ENCODE measurements around the gene GNMT.

Gene GNMT

GRCh38 chr6:43006251-43006650 lies 45.7 kb downstream of the GNMT start:
- CTCF ChIA-PET, result no interaction called here
- POLR2A ChIA-PET, result interaction anchor here (1.6 to 3.4 kb wide), 2 partner anchors 22 to 28 kb away, joined by 4 to 12 read pairs; partner anchors contain the start of genes PEX6 and PPP2R5D
- no peak for TF ChIP-seq ELF4 (IDR thresholded peaks at IDR 0.05)
- no peak for TF ChIP-seq LEF1 (IDR thresholded peaks at IDR 0.05; ENCODE audit: borderline replicate concordance)
- no peak for TF ChIP-seq TARDBP (IDR thresholded peaks at IDR 0.05)
- no peak for TF ChIP-seq SUZ12 (IDR thresholded peaks at IDR 0.05)
- TF ChIP-seq HDGF (IDR thresholded peaks at IDR 0.05; ENCODE audit: borderline replicate concordance), result no peak
- no peak for TF ChIP-seq L3MBTL2 (conservative IDR thresholded peaks at IDR 0.05)
- no peak for TF ChIP-seq CTBP1 (IDR thresholded peaks at IDR 0.05; ENCODE audit: borderline replicate concordance)
- TF ChIP-seq, protein P1, sequence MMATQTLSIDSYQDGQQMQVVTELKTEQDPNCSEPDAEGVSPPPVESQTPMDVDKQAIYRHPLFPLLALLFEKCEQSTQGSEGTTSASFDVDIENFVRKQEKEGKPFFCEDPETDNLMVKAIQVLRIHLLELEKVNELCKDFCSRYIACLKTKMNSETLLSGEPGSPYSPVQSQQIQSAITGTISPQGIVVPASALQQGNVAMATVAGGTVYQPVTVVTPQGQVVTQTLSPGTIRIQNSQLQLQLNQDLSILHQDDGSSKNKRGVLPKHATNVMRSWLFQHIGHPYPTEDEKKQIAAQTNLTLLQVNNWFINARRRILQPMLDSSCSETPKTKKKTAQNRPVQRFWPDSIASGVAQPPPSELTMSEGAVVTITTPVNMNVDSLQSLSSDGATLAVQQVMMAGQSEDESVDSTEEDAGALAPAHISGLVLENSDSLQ (IDR thresholded peaks at IDR 0.05), result no peak
- TF ChIP-seq SP1 (IDR thresholded peaks at IDR 0.05), result no peak
- no peak for TF ChIP-seq BHLHE40 (IDR thresholded peaks at IDR 0.05; ENCODE audit: borderline replicate concordance)
- TF ChIP-seq ZNF384 (IDR thresholded peaks at IDR 0.05), result no peak
- no peak for TF ChIP-seq FOXM1 (IDR thresholded peaks at IDR 0.05; ENCODE audit: borderline replicate concordance)
- no peak for TF ChIP-seq FOXA1 (IDR thresholded peaks at IDR 0.05)
- TF ChIP-seq ARNT (IDR thresholded peaks at IDR 0.05), result no peak
- no peak for TF ChIP-seq NFRKB (IDR thresholded peaks at IDR 0.05)
- no peak for TF ChIP-seq FOXK2 (IDR thresholded peaks at IDR 0.05)
- no peak for DNase-seq (ENCODE audit: extremely low spot score)

DNA sequence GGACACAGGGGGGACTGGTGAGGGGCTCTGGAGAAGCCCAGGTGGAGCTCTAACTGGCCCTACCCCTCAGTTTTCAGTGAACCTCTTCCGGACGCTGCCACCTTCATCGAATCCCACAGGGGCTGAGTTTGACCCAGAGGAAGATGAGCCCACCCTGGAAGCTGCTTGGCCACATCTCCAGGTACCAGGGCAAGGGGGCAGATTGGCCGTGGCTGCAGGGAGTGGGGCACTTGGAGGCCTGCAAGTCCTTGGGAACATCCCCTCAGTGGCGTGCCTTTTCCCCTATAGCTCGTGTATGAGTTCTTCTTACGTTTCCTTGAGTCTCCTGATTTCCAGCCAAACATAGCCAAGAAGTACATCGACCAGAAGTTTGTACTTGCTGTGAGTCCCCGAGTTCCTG lies 46.6 kb downstream of the GNMT start:
- DNase-seq (ENCODE audit: extremely low spot score), result no peak
- CTCF ChIA-PET, result no interaction called here
- POLR2A ChIA-PET, result interaction anchor here (0.5 to 3.4 kb wide), 2 partner anchors 23 to 440 kb away, joined by 3 to 12 read pairs; partner anchors contain the start of gene PPP2R5D
- TF ChIP-seq NFRKB (IDR thresholded peaks at IDR 0.05) (no peak), ZNF384 (IDR thresholded peaks at IDR 0.05) (no peak), SP1 (IDR thresholded peaks at IDR 0.05) (no peak), ELF4 (IDR thresholded peaks at IDR 0.05) (no peak), TARDBP (IDR thresholded peaks at IDR 0.05) (no peak), FOXM1 (IDR thresholded peaks at IDR 0.05; ENCODE audit: borderline replicate concordance) (no peak), HDGF (IDR thresholded peaks at IDR 0.05; ENCODE audit: borderline replicate concordance) (no peak), BHLHE40 (IDR thresholded peaks at IDR 0.05; ENCODE audit: borderline replicate concordance) (no peak), FOXK2 (IDR thresholded peaks at IDR 0.05) (no peak), SUZ12 (IDR thresholded peaks at IDR 0.05) (no peak), ARNT (IDR thresholded peaks at IDR 0.05) (no peak), FOXA1 (IDR thresholded peaks at IDR 0.05) (no peak), LEF1 (IDR thresholded peaks at IDR 0.05; ENCODE audit: borderline replicate concordance) (no peak), L3MBTL2 (conservative IDR thresholded peaks at IDR 0.05) (no peak), CTBP1 (IDR thresholded peaks at IDR 0.05; ENCODE audit: borderline replicate concordance) (no peak)
- TF ChIP-seq, protein P1 (IDR thresholded peaks at IDR 0.05), result no peak

DNA sequence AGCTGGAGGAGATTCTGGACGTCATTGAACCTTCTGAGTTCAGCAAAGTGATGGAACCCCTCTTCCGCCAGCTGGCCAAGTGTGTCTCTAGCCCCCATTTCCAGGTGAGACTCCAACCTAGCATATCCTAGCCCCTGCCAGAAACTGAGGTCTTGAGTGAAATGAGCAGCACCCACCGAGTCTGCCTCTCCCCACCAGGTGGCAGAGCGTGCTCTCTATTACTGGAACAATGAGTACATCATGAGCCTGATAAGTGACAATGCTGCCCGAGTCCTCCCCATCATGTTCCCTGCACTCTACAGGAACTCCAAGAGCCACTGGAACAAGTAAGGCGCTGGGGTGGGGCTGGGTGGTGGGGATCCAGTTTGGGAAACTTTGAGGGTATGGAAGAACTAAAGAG lies 48.6 kb downstream of the GNMT start:
- DNase-seq (ENCODE audit: extremely low spot score), result peak; percentile 46
- POLR2A ChIA-PET, result interaction anchor here (2.4 to 7.4 kb wide), 3 partner anchors 12 to 30 kb away, joined by 6 to 78 read pairs (median 13); partner anchors contain the start of genes PEX6, PPP2R5D and RRP36
- TF ChIP-seq BHLHE40 (IDR thresholded peaks at IDR 0.05; ENCODE audit: borderline replicate concordance) (no peak), ELF4 (IDR thresholded peaks at IDR 0.05) (no peak), HDGF (IDR thresholded peaks at IDR 0.05; ENCODE audit: borderline replicate concordance) (no peak), NFRKB (IDR thresholded peaks at IDR 0.05) (no peak), FOXK2 (IDR thresholded peaks at IDR 0.05) (no peak), SP1 (IDR thresholded peaks at IDR 0.05) (no peak), FOXM1 (IDR thresholded peaks at IDR 0.05; ENCODE audit: borderline replicate concordance) (no peak)
- CTCF ChIA-PET, result interaction anchor here (0.9 kb wide), 1 partner anchor 135 kb away, joined by 3 read pairs; no protein-coding TSS in a partner anchor

- ChIA-PET POLR2A (interaction anchor here (0.8 to 7.4 kb wide), 5 partner anchors 10 to 41 kb away, joined by 3 to 78 read pairs (median 6); partner anchors contain the start of genes PEX6, PPP2R5D and RRP36), CTCF (no interaction called here)
- no peak for DNase-seq (ENCODE audit: extremely low spot score)
- no peak for TF ChIP-seq BHLHE40 (IDR thresholded peaks at IDR 0.05; ENCODE audit: borderline replicate concordance)
- no peak for TF ChIP-seq ARNT (IDR thresholded peaks at IDR 0.05)
- no peak for TF ChIP-seq SP1 (IDR thresholded peaks at IDR 0.05)
- TF ChIP-seq TARDBP (IDR thresholded peaks at IDR 0.05), result no peak
- TF ChIP-seq LEF1 (IDR thresholded peaks at IDR 0.05; ENCODE audit: borderline replicate concordance), result no peak
- no peak for TF ChIP-seq NFRKB (IDR thresholded peaks at IDR 0.05)
- no peak for TF ChIP-seq CTBP1 (IDR thresholded peaks at IDR 0.05; ENCODE audit: borderline replicate concordance)
- TF ChIP-seq SUZ12 (IDR thresholded peaks at IDR 0.05), result no peak
- TF ChIP-seq ELF4 (IDR thresholded peaks at IDR 0.05), result no peak
- TF ChIP-seq FOXK2 (IDR thresholded peaks at IDR 0.05), result no peak
Observed at GRCh38 chr6:43011207-43011606, 50.7 kb downstream of the GNMT start.

DNA sequence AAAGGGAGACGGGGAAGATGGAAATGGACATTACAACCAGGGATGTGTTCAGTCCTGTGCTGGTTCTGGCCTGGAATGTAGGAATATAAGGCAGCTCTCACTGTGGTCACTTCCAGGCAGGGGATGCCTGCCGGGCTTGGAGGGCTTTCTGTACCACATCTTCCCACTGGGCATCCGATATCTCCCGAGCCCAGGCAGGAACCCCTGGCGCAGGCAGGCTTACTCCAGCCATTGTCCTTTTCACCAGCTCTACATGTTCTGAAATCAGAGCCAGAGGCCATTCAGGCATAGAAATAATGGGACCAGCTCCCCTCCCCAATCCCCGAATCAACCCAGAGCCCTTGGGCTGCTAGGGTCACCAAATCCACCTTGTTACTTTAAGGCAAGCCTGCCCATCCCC lies 51.8 kb downstream of the GNMT start:
- TF ChIP-seq FOXA1 (IDR thresholded peaks at IDR 0.05) (no peak), ARNT (IDR thresholded peaks at IDR 0.05) (no peak), SUZ12 (IDR thresholded peaks at IDR 0.05) (no peak), TARDBP (IDR thresholded peaks at IDR 0.05) (no peak), FOXK2 (IDR thresholded peaks at IDR 0.05) (no peak), NFRKB (IDR thresholded peaks at IDR 0.05) (no peak), ELF4 (IDR thresholded peaks at IDR 0.05) (no peak), ZNF384 (IDR thresholded peaks at IDR 0.05) (no peak), SP1 (IDR thresholded peaks at IDR 0.05) (no peak), CTBP1 (IDR thresholded peaks at IDR 0.05; ENCODE audit: borderline replicate concordance) (no peak), FOXM1 (IDR thresholded peaks at IDR 0.05; ENCODE audit: borderline replicate concordance) (no peak), BHLHE40 (IDR thresholded peaks at IDR 0.05; ENCODE audit: borderline replicate concordance) (no peak), HDGF (IDR thresholded peaks at IDR 0.05; ENCODE audit: borderline replicate concordance) (no peak), LEF1 (IDR thresholded peaks at IDR 0.05; ENCODE audit: borderline replicate concordance) (no peak), L3MBTL2 (conservative IDR thresholded peaks at IDR 0.05) (no peak)
- TF ChIP-seq, protein P1 (IDR thresholded peaks at IDR 0.05), result no peak
- no peak for DNase-seq (ENCODE audit: extremely low spot score)
- CTCF ChIA-PET, result interaction anchor here (1.0 kb wide), 1 partner anchor 131 kb away, joined by 3 read pairs; no protein-coding TSS in a partner anchor
- POLR2A ChIA-PET, result interaction anchor here (1.0 to 7.4 kb wide), 7 partner anchors 9 to 158 kb away, joined by 3 to 78 read pairs (median 4); partner anchors contain the start of genes CNPY3, CUL7, PEX6 and PPP2R5D
